MCF 10A (cell line): ENCODE results near the gene S100A2. TPM values are rescaled to one million over a fixed set of nuclear protein-coding genes. Genes with fewer than 3 reads are reported as not detected.

Source experiments
- BruUV-seq: library from RNA; stranded (reverse); fragments of 400-500 nt; replicated peaks from 2 replicates; lab custom pipeline; 2021; lab: Mats Ljungman, UMichigan
- CTCF ChIA-PET: fragments of 300-600 bp; sonication (Branson Sonifier 250); formaldehyde crosslinking; extraction: SDS; loops from one replicate; lab custom pipeline; 2021; ENCODE audit warnings: antibody characterized with exemption, inconsistent platforms; lab: Yijun Ruan, JAX
- POLR2A ChIA-PET: fragments of 300-600, 350-650 bp; sonication (Branson Sonifier 250); formaldehyde crosslinking; extraction: SDS; loops from one replicate; lab custom pipeline; 2020; ENCODE audit warnings: antibody characterized with exemption, inconsistent platforms; lab: Yijun Ruan, JAX
- DNase-seq: peaks from one replicate; pipeline ENCODE4 v3.0.0-alpha.2; 2018; ENCODE audit not compliant: unreplicated experiment
- H3K27ac Mint-ChIP-seq: one replicate; pipeline ENCODE4 v1.8.0; 2022; ENCODE audit warnings: mild to moderate bottlenecking, low read depth, mixed read lengths; ENCODE audit not compliant: unreplicated experiment
- H3K27me3 Mint-ChIP-seq: one replicate; pipeline ENCODE4 v1.8.0; 2022; ENCODE audit warnings: mixed read lengths; ENCODE audit not compliant: insufficient read depth, unreplicated experiment
- H3K36me3 Mint-ChIP-seq: one replicate; pipeline ENCODE4 v1.8.0; 2022; ENCODE audit warnings: mild to moderate bottlenecking, moderate library complexity, mixed read lengths; ENCODE audit not compliant: insufficient read depth, unreplicated experiment
- H3K4me1 Mint-ChIP-seq: one replicate; pipeline ENCODE4 v1.8.0; 2022; ENCODE audit warnings: mixed read lengths; ENCODE audit not compliant: insufficient read depth, unreplicated experiment
- H3K4me3 Mint-ChIP-seq: one replicate; pipeline ENCODE4 v1.8.0; 2022; ENCODE audit warnings: mild to moderate bottlenecking, moderate library complexity, mixed read lengths; ENCODE audit not compliant: unreplicated experiment
- H3K9me3 Mint-ChIP-seq: one replicate; pipeline ENCODE4 v1.8.0; 2022; ENCODE audit warnings: mixed read lengths; ENCODE audit not compliant: unreplicated experiment
- CTCF ChIP-seq: fragments of 200-600 bp; IDR thresholded peaks from one replicate; pipeline ENCODE4 v1.8.0; 2022; ENCODE audit warnings: antibody characterized with exemption, mild to moderate bottlenecking; ENCODE audit not compliant: unreplicated experiment
- intact Hi-C: fragments of 100-400 bp; cut with micrococcal nuclease; formaldehyde crosslinking; loops from 2 replicates; pipeline ENCODE4 v1.14.1; 2022
- total RNA-seq: library from RNA; stranded (reverse); gene quantifications from 2 replicates; pipeline ENCODE4 v1.2.3, GENCODE V29; 2022

S100A2 gene
- total RNA-seq, 1 experiment from 2014 or later = 5,064 TPM

DNA sequence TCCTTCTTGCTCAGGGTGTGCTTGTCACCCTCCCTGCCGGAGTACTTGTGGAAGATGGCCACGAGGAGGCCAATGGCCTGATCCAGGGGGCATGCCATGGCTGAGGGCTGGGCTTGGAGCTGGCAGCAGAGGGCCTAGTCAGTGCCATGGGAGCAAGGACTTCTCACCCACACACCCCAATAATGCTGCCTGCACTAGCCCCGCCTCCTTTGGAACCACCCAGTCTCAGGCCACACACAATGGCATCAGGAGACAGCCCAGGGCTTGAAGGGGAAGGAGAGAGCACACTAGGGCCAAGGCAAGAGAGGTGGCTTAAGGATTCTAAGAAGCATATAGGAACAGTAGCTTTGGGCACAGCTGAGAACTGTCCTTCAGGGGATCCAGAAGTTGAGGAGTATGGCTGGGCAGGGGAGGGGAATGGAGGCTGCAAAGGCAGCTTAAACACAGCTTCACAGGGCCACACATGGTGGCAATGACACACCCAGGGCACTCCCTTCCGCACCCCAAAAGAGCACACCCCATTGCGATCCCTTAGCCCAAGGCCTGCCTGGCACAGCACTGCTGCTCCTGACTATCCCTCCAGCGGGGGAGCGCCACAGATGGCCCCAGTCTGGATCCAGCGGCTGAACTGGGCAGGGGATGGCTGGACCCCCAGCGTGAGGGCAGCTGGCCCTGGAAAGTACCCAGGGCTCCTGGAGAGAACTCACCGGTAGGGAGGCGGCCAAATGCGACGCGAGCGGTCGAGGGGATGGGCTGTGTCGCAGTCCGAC is 30.2 kb downstream of the S100A2 start, which contains the start of gene S100A6:
Gene S100A6, minus strand, starts transcription at position 750 of the 770 bp plus-strand sequence. Its CDS starts 652 bp downstream, at position 98.
- Mint-ChIP-seq H3K36me3 (peaks cover 27% of the 10 kb centered on the region), H3K27ac (peak within 1 kb of the TSS; percentile 75), H3K4me3 (peak within 1 kb of the TSS; percentile 99), H3K9me3 (no peaks in the 10 kb centered on the region), H3K4me1 (peaks cover 65% of the 10 kb centered on the region), H3K27me3 (no peaks in the 10 kb centered on the region)
- BruUV-seq = TSS peak; percentile 77
- TF ChIP-seq CTCF = no peak
- CTCF ChIA-PET = interaction anchor here (0.5 to 11.3 kb wide), 18 partner anchors 10 to 431 kb away, joined by 3 to 224 read pairs (median 4); partner anchors contain the start of genes S100A14, S100A16, S100A2 and S100A3
- POLR2A ChIA-PET = interaction anchor here (0.6 to 36.1 kb wide), 16 partner anchors 18 to 1647 kb away, joined by 3 to 2106 read pairs (median 8); partner anchors contain the start of genes CHTOP, CREB3L4, RPS27 and S100A13
- peak; percentile 76 for DNase-seq
- intact Hi-C loops = no loop called here

DNA sequence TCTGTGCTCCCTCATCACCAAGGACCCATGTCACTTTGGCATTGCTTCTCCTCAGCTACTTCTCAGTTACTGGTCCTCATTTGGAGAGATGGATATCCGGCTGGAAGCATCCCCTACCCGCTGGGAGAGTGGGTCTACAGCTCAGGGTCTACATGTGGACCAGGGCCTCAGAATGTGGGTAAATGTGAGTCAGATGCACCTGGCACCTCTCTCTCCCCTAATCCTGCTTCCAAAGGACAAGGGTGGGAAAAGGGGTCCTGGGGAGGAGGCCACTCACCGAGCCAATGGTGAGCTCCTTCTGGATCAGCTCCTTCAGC is 30.8 kb downstream of the S100A2 start:
- Mint-ChIP-seq H3K36me3 (peaks cover 27% of the 10 kb centered on the region), H3K4me3 (peak overlapping the region; percentile 99), H3K27me3 (no peaks in the 10 kb centered on the region)

DNA sequence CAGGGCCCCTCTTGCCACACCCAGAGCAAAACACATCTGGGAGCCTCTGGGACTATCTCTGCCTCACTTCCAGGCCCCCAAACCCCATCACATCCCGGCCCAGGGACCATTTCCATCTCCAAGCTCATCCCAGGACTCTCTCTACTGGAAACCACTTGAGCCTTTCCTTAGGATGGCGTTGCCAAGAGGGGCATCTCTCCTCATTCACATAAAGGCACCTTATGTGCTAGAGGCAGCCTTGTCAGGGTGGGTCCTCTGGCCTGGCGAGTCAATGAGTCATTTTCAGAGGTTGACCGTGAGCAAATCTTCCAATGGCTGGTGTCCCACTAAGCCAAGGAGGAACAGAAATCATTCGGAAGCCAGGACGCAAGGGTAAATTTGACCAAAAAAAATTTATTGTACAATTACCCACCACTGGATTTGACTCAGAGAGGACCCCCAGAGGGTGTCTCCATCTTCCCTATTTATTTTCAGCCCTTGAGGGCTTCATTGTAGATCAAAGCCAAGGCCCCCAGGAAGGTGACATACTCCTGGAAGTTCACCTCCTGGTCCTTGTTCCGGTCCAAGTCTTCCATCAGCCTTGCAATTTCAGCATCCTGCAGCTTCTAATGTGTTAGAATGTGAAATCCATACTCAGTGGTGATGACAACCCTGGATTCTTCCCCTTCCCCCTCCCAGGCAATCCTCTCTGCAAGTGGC is 31.3 kb downstream of the S100A2 start:
- no peaks in the 10 kb centered on the region for H3K27me3 Mint-ChIP-seq
- intact Hi-C loops = loop anchor here (1.0 to 5.0 kb wide), 2 partner anchors 11 to 138 kb away; partner anchors contain the start of genes ILF2 and S100A4
- CTCF ChIA-PET = interaction anchor here (0.6 to 11.3 kb wide), 15 partner anchors 9 to 141 kb away, joined by 3 to 224 read pairs (median 15); partner anchors contain the start of genes S100A14, S100A16, S100A2 and S100A3
- TSS peak; percentile 88 for BruUV-seq
- DNase-seq = peak; percentile 73
- H3K27ac Mint-ChIP-seq = peak overlapping the region; percentile 75
- TF ChIP-seq CTCF = no peak
- POLR2A ChIA-PET = interaction anchor here (0.5 to 36.1 kb wide), 14 partner anchors 17 to 1487 kb away, joined by 3 to 2106 read pairs (median 10); partner anchors contain the start of genes CHTOP, RPS27, S100A13 and S100A14
- H3K4me3 Mint-ChIP-seq = peak overlapping the region; percentile 99
- no peaks in the 10 kb centered on the region for H3K9me3 Mint-ChIP-seq
- H3K36me3 Mint-ChIP-seq = peaks cover 27% of the 10 kb centered on the region
- peaks cover 55% of the 10 kb centered on the region for H3K4me1 Mint-ChIP-seq

More for the DNA sequence above, 30.8 kb downstream of the S100A2 start:
- no peak for DNase-seq
- ChIA-PET POLR2A (interaction anchor here (0.6 to 36.1 kb wide), 12 partner anchors 18 to 1646 kb away, joined by 3 to 2106 read pairs (median 11); partner anchors contain the start of genes CHTOP, RPS27, S100A13 and S100A14), CTCF (interaction anchor here (0.6 to 11.3 kb wide), 13 partner anchors 9 to 142 kb away, joined by 3 to 224 read pairs (median 9); partner anchors contain the start of genes S100A14, S100A16, S100A2 and S100A3)
- BruUV-seq = no TSS peak
- intact Hi-C loops = loop anchor here (1.0 to 5.0 kb wide), 2 partner anchors 10 to 137 kb away; partner anchors contain the start of genes ILF2 and S100A4
- H3K27ac Mint-ChIP-seq = peak overlapping the region; percentile 75
- peaks cover 60% of the 10 kb centered on the region for H3K4me1 Mint-ChIP-seq
- TF ChIP-seq CTCF = no peak
- no peaks in the 10 kb centered on the region for H3K9me3 Mint-ChIP-seq
